HG02938 (cell line): ENCODE measurements around the gene ZDHHC14.
"Not testable (repeated sequence)": the region's sequence is repeated elsewhere in the genome, so short reads cannot be mapped to it uniquely, and the experiment has no call there.

ENCODE experiments used
- ATAC-seq: cut with Tn5 transposase; IDR thresholded peaks from one replicate; pipeline ENCODE4 v1.9.1; 2021; ENCODE audit warnings: mild to moderate bottlenecking, moderate library complexity; ENCODE audit not compliant: unreplicated experiment

The ZDHHC14 gene

GRCh38 chr6:157402996-157403685, 22.2 kb downstream of the ZDHHC14 start:
- ATAC-seq: no peak

GRCh38 chr6:157403686-157404051, 22.7 kb downstream of the ZDHHC14 start:
- ATAC-seq: no peak

- no peak for ATAC-seq
Observed at GRCh38 chr6:157405986-157406385, 25.0 kb downstream of the ZDHHC14 start.

- ATAC-seq: no peak
Observed at GRCh38 chr6:157406661-157407060, 25.7 kb downstream of the ZDHHC14 start.

DNA sequence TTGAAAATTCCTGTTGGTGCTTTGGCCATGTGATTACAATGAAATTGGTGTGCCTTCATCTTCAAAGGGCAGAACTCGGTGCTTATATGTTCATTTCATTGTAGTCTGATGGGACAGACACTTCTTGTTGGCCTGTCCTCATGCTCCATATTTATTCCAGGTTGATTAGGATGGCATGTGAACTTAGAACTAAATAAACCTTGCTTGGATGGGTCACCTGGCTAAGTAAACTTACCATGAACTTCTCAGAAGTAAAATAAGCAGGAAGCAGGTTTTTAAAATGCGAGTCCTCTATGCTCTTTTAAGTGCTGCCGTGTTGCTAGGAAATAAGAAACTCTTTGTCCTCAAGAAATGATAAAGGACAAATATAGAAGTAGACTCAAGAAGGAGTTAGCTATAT, 26.7 kb downstream of the ZDHHC14 start:
- no peak for ATAC-seq

DNA sequence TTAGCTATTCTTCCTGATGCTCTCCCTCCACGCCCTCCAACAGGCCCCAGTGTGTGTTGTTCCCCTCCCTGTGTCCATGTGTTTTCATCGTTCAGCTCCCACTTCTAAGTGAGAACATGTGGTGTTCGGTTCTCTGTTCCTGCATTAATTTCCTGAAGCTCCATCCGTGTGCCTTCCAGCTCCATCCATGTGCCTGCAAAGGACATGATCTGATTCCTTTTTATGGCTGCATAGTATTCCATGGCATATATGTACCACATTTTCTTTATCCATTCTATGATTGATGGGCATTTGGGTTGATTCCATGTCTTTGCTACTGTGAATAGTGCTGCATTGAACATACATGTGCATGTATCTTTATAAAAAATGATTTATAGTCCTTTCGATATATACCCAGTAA, 27.4 kb downstream of the ZDHHC14 start:
- ATAC-seq: not testable (repeated sequence)

GRCh38 chr6:157410045-157410444, 29.1 kb downstream of the ZDHHC14 start:
- ATAC-seq: no peak

GRCh38 chr6:157411368-157411767, 30.4 kb downstream of the ZDHHC14 start:
- ATAC-seq: no peak

- no peak for ATAC-seq
Observed at GRCh38 chr6:157412791-157413190, 31.8 kb downstream of the ZDHHC14 start.

- ATAC-seq: no peak
Observed at GRCh38 chr6:157420497-157420896, 39.5 kb downstream of the ZDHHC14 start.

DNA sequence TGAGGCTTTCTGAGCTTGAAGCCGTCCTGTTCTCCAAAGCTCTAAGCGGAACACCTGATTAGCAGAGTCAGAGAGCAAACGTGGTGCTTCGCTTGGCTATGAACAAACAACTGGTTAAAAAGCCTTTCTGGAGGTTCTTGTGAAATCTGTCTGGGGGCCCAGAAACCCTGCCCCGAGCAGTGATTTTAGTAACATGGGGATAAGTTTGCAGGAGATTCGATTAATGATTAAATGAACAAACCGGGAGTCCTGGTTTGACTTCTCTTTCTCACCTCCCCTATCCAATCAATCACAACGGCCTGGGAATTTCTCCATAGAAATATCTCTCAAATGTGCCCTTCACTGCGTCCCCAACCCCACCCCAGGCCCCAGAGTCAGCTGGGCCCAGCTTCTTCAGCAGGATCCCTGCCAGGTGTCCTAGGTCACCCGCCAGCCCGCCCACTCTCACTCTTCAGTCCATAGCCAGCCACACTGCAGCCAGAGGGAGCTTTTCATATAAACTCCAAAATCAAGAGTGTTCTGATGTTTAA, 43.6 kb downstream of the ZDHHC14 start:
- no peak for ATAC-seq

GRCh38 chr6:157427969-157428368, 47.0 kb downstream of the ZDHHC14 start:
- no peak for ATAC-seq

DNA sequence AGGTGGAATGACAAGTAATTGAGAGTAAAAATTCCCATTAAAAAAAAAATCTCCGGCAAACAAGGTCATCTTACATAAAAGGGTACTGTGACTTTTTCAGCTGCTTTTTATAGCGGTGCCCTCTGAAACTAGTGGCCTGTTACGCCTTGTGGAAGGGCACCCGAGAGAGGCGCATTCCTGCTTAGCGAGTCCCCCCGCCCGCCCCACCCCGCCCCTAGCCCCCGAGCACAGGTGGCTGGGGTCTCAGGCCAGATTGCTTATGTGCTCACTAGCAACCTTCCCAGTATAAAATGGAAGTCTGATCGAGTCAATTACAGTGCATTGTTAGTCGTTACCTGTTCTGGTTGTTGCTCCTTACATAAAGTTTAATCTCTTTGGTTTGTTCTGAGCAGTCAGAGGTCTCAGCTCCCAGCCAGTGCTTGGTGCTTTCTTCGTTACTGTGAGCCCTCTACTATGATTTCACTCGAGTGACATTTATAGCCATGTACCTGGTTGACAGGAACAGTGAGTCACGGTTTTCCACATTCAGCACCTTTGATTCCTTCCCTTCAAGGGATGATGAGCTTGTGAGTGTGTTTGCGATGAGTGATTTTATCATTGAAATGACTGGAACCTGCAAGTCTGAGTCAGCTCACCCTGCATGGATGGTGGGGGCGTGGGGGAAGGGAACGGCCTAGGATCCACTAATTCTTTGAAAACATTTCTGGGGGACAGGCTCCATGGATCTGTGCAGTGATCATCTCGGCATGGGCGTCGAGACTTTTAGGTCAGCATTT, 47.6 kb downstream of the ZDHHC14 start:
- ATAC-seq: no peak

DNA sequence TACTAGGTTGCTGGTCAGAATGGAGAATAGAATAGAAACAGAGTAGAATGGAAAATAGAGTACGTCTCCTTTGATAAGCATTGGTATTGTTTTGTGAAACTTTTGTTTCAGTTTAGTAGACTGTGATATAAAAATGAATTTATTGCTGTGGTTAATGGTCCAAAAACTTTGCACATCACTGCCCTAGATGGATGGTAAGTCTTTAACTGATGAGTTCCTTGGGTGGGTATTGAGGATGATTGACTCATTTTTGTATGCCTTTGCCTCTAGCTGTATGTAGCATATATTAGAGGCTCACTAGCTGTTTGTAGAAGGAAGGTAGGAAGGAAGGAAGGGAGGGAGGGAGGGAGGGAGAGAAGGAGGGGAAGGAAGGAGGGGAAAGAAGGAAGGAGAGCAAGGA, 48.3 kb downstream of the ZDHHC14 start:
- no peak for ATAC-seq

- ATAC-seq: peak; percentile 52
Observed at GRCh38 chr6:157430834-157431233, 49.8 kb downstream of the ZDHHC14 start.

- no peak for ATAC-seq
Observed at GRCh38 chr6:157432231-157432891, 51.4 kb downstream of the ZDHHC14 start.

DNA sequence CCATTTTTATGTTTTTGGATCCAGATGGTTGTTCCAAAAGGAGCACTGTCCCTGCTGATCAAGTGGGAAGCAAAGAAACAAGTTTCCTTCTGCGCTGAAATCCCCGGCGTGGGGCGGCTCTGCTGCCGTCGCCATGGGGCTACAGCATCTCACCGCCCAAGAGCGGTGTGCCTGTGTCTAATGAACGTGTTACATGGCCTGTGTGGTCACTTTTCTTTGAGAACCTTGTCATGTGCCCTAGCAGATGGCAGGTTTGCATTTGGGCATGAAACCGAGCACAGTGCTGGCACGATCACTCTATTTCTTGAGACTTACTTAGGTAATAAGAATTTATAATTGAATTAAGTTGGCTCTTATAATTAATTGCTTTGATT, 51.9 kb downstream of the ZDHHC14 start:
- ATAC-seq: no peak

DNA sequence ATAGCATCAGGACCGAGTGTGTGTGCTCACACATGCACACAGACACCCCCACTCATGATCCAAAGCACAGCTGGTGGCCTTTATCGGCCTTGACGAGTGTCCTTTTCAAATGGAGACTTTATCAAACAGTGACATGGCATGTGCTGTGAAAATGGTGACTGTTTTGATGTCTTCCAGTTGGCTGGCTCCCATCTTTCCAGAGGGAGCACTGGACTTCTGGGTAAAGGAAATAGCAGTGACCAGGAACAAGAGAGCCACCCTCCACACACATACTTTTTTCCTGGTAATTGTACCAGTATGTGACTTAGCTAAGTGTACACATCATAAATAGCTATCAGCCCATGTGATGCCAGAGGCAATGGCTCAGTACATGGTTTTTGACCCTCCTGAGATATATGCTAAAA, 52.7 kb downstream of the ZDHHC14 start:
- ATAC-seq: no peak

DNA sequence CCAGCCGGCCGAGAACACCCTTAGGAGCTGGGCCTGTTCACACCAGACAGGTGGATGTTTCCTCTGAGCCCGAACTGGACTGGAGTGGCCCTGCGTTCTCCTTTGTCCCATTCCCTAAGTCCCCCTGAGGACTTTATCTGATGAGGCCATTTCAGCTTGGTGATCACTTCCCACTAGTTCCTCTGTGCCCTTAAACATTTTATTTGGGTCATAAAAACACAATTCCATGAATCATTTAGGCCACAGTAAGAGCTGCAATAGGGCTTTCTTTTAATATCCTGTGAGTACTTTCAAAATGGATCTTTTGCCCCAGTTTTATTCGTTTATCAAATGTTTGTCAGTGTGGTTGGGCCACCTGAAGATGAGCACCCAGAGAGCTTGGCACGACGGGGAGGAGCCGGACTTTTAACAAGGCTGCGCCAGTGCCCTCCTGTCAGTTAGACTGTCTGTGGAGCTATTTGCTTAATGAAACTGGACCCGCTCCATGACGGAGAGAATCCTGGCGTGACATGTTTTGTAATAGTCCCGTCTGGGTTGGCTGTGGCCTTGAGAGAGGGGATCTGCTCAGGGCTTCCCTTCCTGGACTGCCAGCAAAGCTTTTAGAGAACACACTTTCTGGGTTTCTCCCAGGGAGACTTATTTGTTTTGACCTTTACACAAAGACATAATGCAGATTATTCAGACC, 53.5 kb downstream of the ZDHHC14 start:
- ATAC-seq: no peak

DNA sequence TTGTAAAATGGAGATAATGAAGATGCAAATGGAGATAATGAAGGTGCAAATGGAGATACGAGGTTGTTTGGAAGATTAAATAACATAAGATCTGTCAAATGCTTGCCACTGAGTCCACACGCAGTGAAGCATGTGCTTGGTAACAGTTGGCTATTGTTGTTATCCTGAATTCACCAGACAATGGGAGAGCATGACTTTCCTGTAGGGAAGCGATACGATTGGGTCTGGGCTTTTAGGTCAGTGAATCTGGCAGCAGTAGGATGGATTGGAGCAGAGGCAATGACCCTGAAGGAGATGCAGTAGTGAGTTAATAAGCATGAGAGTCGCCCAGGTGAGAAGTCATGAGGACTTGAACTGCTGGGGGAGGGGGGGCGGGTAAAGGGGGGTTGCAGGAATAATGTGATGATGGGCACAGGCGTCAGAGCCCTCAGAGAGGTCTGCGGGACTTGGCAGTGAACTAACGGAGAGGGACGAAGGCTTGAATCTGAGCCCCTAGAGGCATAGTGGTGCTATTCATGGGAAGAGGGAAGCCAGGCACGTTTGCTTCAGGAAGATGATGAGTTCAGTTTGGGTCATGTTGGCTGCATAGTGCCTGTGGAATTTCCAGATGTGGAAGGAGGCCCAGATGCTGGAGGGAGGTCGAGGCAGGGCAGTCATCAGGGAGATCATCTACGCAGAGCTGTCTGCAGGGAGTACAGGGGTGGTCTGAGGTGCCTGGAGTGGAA, 55.4 kb downstream of the ZDHHC14 start:
- ATAC-seq: no peak

GRCh38 chr6:157436944-157437336, 56.0 kb downstream of the ZDHHC14 start:
- no peak for ATAC-seq
